Activated B cell treated with CpG ODN at 0.5 μM for 24 hours (primary cell): ENCODE results near the gene PLCL2. TPM values are rescaled to one million over a fixed set of nuclear protein-coding genes. Genes with fewer than 3 reads are reported as not detected.

ENCODE experiments used
- ATAC-seq: fragments of 200-7000 bp; cut with Tn5 transposase; one replicate; pipeline ENCODE4 v1.10.0; 2021; ENCODE audit warnings: low read depth, mild to moderate bottlenecking, moderate library complexity
- CTCF ChIA-PET: fragments of 350-600 bp; sonication (Branson Sonifier 250); formaldehyde crosslinking; loops from one replicate; lab custom pipeline; 2021; ENCODE audit warnings: antibody characterized with exemption; lab: Charles Lee
- POLR2A ChIA-PET: fragments of 350-600 bp; sonication (Branson Sonifier 250); formaldehyde crosslinking; loops from one replicate; lab custom pipeline; 2021; ENCODE audit warnings: antibody characterized with exemption; lab: Charles Lee
- DNase-seq: peaks from one replicate; pipeline ENCODE4 v3.0.0; 2022
- H3K27ac Mint-ChIP-seq: one replicate; pipeline ENCODE4 v1.8.0; 2020; ENCODE audit warnings: mixed read lengths
- H3K27me3 Mint-ChIP-seq: one replicate; pipeline ENCODE4 v1.8.0; 2021; ENCODE audit warnings: mixed read lengths
- H3K36me3 Mint-ChIP-seq: one replicate; pipeline ENCODE4 v1.8.0; 2021; ENCODE audit warnings: low read depth, mixed read lengths
- H3K4me1 Mint-ChIP-seq: one replicate; pipeline ENCODE4 v1.8.0; 2021; ENCODE audit warnings: mixed read lengths
- H3K4me3 Mint-ChIP-seq: one replicate; pipeline ENCODE4 v1.8.0; 2020; ENCODE audit warnings: mild to moderate bottlenecking, mixed read lengths
- H3K9me3 Mint-ChIP-seq: one replicate; pipeline ENCODE4 v1.8.0; 2020; ENCODE audit warnings: mixed read lengths
- CTCF ChIP-seq: fragments of 200-600 bp; IDR thresholded peaks from one replicate; pipeline ENCODE4 v1.8.0; 2022; ENCODE audit warnings: antibody characterized with exemption, mild to moderate bottlenecking
- intact Hi-C: fragments of 100-400 bp; cut with micrococcal nuclease; formaldehyde crosslinking; loops from one replicate; pipeline ENCODE4 v1.15.1; 2024
- total RNA-seq: library from RNA; stranded (reverse); gene quantifications from 2 replicates; pipeline ENCODE4 v1.2.3, GENCODE V29; 2022

PLCL2 gene
- total RNA-seq, 1 donor from 2014 or later = 40.0 TPM

- Mint-ChIP-seq H3K27me3 (no peaks in the 10 kb centered on the region), H3K27ac (no peak overlapping the region), H3K9me3 (no peaks in the 10 kb centered on the region), H3K4me1 (peaks cover 64% of the 10 kb centered on the region), H3K4me3 (no peak overlapping the region), H3K36me3 (peaks cover 27% of the 10 kb centered on the region)
- DNase-seq (no peak), ATAC-seq (no peak)
- POLR2A ChIA-PET = no interaction called here
- intact Hi-C loops = loop anchor here (2.0 to 5.0 kb wide), 2 partner anchors 16 to 34 kb away; no protein-coding TSS in a partner anchor
- no peak for TF ChIP-seq CTCF
- CTCF ChIA-PET = no interaction called here
Measured at GRCh38 chr3:16942955-16943354, 58.2 kb downstream of the PLCL2 start.

GRCh38 chr3:16943857-16944256, 59.1 kb downstream of the PLCL2 start:
- DNase-seq (no peak), ATAC-seq (no peak)
- intact Hi-C loops = loop anchor here (2.0 to 5.0 kb wide), 2 partner anchors 17 to 33 kb away; no protein-coding TSS in a partner anchor
- Mint-ChIP-seq H3K9me3 (no peaks in the 10 kb centered on the region), H3K27me3 (no peaks in the 10 kb centered on the region), H3K36me3 (peaks cover 27% of the 10 kb centered on the region), H3K4me3 (no peak overlapping the region), H3K4me1 (peaks cover 64% of the 10 kb centered on the region), H3K27ac (no peak overlapping the region)
- ChIA-PET POLR2A (no interaction called here), CTCF (no interaction called here)
- no peak for TF ChIP-seq CTCF

GRCh38 chr3:16944356-16944755, 59.6 kb downstream of the PLCL2 start:
- Mint-ChIP-seq H3K36me3 (peaks cover 27% of the 10 kb centered on the region), H3K4me3 (no peak overlapping the region), H3K27me3 (no peaks in the 10 kb centered on the region), H3K9me3 (no peaks in the 10 kb centered on the region), H3K27ac (no peak overlapping the region), H3K4me1 (peaks cover 64% of the 10 kb centered on the region)
- TF ChIP-seq CTCF = no peak
- intact Hi-C loops = loop anchor here (5.0 kb wide), 1 partner anchor 33 kb away; no protein-coding TSS in a partner anchor
- CTCF ChIA-PET = no interaction called here
- ATAC-seq = no peak
- DNase-seq = no peak
- POLR2A ChIA-PET = interaction anchor here (0.7 kb wide), 1 partner anchor 50 kb away, joined by 3 read pairs; no protein-coding TSS in a partner anchor

- no peak overlapping the region for H3K27ac Mint-ChIP-seq
- H3K27me3 Mint-ChIP-seq = no peaks in the 10 kb centered on the region
- TF ChIP-seq CTCF = no peak
- H3K4me1 Mint-ChIP-seq = peaks cover 64% of the 10 kb centered on the region
- intact Hi-C loops = no loop called here
- peaks cover 24% of the 10 kb centered on the region for H3K36me3 Mint-ChIP-seq
- POLR2A ChIA-PET = no interaction called here
- ATAC-seq (no peak), DNase-seq (no peak)
- H3K9me3 Mint-ChIP-seq = no peaks in the 10 kb centered on the region
- CTCF ChIA-PET = no interaction called here
- no peak overlapping the region for H3K4me3 Mint-ChIP-seq
Measured at GRCh38 chr3:16945330-16945729, 60.6 kb downstream of the PLCL2 start.

- DNase-seq = no peak
- no peak for ATAC-seq
- no peaks in the 10 kb centered on the region for H3K9me3 Mint-ChIP-seq
- peaks cover 8% of the 10 kb centered on the region for H3K36me3 Mint-ChIP-seq
- intact Hi-C loops = no loop called here
- ChIA-PET CTCF (no interaction called here), POLR2A (no interaction called here)
- H3K4me1 Mint-ChIP-seq = peaks cover 42% of the 10 kb centered on the region
- H3K27ac Mint-ChIP-seq = no peak overlapping the region
- H3K27me3 Mint-ChIP-seq = no peaks in the 10 kb centered on the region
- TF ChIP-seq CTCF = no peak
- no peak overlapping the region for H3K4me3 Mint-ChIP-seq
Measured at GRCh38 chr3:16950282-16950681, 65.5 kb downstream of the PLCL2 start.
